HG03159 (cell line): Measurements from ENCODE around the gene LNX1.
A peak's percentile ranks its signal among the peaks of the same experiment; 100 is the strongest.

Source experiments
- ATAC-seq: cut with Tn5 transposase; IDR thresholded peaks from one replicate; pipeline ENCODE4 v1.9.1; 2021; ENCODE audit warnings: mild to moderate bottlenecking, moderate library complexity; ENCODE audit not compliant: unreplicated experiment

LNX1 gene

GRCh38 chr4:53601251-53601764, 10.0 kb upstream of the LNX1 start:
- ATAC-seq, result peak; percentile 72

- no peak for ATAC-seq
Measured at GRCh38 chr4:53599632-53600031, 8.3 kb upstream of the LNX1 start.

DNA sequence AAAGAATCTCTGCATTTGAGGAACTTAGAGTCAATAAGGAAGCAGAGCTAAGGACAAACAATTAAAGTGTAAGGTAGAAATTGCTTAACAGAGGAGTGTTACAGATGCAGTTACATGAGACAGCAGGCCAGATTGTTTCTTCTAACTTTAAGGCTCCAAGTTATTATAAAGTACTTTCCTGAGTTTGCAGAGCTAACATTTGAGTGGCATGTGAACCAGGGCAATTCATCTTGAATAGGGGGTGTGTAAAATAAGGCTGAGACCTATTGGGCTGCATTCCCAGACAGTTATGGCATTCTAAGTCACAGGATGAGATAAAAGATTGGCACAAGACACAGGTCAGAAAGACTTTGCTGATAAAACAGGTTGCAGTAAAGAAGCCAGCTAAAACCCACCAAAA, 7.6 kb upstream of the LNX1 start:
- no peak for ATAC-seq

- no peak for ATAC-seq
Measured at GRCh38 chr4:53598483-53598882, 7.2 kb upstream of the LNX1 start.

- no peak for ATAC-seq
Measured at GRCh38 chr4:53596901-53597300, 5.6 kb upstream of the LNX1 start.

DNA sequence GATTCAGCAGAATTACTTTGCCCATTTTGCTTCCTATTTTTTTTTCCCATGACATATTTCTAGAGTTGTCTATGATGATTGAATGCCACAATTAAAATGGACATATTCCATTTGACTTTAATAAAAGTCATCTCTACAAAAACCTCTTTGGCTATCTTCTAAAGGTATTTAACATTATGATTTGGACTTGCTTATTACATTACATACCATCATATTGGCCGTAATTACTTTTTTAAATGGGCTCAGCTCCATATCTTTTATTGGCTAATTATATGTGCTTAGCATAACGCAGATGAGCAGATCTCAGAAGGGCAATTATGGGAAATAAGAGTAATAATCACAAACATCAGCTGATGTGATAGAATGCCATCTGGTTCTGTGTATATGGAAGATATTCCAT, 4.5 kb upstream of the LNX1 start:
- ATAC-seq, result no peak

DNA sequence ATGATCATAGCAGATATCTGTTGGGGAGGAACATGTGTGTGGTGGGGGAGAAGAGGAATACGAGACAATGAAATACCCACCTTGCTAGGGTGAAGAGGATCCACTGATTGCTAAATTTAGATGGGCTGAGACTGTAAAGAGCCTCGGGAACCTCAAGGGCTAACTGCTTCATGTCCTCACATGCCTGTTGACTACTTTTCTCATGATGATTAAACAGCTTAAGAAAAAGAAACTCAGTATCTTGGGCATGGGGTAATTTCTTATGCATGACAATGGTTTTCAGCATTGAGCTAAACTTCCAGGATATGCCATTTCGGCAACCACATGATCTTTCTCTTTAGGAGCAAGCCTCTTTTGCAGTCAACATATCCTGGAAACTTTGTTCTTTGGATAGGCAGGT, 3.9 kb upstream of the LNX1 start:
- no peak for ATAC-seq

GRCh38 chr4:53593765-53594164, 2.5 kb upstream of the LNX1 start:
- ATAC-seq, result no peak

DNA sequence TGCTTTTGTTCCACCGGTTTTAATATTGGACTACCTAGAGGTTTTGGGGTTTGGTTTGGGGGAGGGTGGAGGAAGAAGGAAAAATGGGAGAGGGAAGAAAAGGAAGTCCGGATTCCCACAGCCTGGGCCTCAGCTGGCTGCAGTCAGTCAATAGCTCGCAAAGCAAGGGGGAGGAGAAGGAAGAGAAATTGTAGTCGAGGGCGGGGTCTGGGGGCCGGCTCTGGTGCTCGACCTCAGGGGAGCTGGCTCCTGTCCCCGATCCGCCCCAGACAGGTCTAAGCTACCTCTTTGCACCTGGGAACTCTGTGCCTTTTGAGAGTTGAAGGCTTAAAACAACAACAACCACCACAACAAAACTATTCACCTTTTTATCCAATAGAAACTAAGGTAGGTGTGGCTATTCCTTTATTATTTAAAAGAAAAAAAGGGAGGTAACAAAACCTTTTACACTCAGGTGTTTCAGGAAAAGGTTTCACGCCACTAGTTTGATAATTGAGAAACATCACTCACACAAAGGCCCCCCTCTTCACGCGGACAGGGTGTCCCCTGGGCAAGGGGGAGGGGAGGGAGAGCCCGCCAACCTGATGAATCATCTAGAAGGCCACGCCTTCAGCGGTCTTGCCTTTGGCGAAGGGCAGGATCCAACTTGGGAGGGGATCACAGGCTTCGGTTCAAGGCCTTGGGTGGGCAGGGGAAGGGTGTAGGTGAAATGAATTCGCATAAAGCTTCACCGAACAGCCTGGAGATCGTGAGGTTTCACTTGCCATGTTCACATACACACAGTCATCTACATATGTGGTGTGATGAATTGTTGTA, 1.6 kb upstream of the LNX1 start:
- ATAC-seq, result no peak

- no peak for ATAC-seq
Measured at GRCh38 chr4:53592122-53592521, 836 bp upstream of the LNX1 start.

DNA sequence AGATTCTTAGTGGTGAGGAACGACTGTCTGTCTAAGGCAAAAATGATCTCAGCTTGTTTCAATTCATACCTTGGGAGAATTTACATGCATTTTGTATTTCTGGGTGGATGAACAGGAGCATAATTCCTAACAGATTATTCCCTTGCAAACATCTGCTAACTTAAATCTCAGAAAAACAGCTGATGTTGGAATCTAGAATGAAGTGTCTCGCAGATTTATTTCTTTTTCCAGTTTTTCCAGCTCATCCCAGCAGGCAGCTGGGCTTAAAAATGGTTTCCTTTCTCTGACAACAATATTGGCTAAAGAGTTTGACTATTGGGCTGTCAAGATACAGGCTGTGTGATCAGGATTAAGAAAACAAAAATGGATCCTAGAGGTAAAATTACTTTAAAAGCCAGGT, 1.1 kb downstream of the LNX1 start:
- ATAC-seq, result no peak

DNA sequence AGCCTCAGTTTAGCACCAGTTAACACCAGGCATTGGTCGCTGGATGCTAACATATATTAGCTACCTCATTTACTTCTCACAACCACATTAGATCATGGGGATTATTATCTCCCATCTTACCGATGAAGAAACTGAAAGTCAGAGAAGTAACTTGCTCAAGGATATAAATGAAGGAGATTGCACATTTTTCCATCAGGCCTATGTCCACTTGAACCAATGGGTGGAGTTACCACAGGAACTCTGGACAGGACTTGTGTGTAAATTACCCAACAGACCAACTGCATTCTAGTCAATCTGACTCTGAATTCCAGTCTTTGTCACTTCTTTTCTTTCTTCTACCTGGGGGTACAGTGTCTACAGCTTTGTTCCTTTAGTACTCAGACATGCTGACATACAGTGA, 1.8 kb downstream of the LNX1 start:
- ATAC-seq, result no peak

- ATAC-seq, result no peak
Measured at GRCh38 chr4:53587135-53587534, 4.2 kb downstream of the LNX1 start.

GRCh38 chr4:53586121-53586816, 5.0 kb downstream of the LNX1 start:
- no peak for ATAC-seq

GRCh38 chr4:53584658-53585057, 6.6 kb downstream of the LNX1 start:
- ATAC-seq, result no peak

DNA sequence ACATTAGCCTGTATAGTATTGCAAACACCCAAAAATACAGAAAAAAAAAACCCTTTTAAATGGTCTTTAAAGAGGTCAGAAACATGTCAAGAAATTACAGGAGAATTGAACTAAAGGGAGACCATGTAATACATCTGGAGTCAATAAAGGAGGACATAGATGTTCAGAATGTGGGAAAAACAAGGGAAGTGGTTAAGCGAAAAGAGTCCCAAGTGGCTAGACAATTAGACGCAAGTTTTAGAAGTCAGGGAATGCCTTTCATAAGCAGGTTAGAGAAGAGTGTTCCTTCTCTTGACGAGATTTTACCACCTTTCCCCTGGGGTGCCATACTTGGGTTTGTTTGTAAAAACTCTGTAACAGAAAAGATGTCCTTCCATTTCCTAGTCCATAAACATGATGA, 7.8 kb downstream of the LNX1 start:
- no peak for ATAC-seq

DNA sequence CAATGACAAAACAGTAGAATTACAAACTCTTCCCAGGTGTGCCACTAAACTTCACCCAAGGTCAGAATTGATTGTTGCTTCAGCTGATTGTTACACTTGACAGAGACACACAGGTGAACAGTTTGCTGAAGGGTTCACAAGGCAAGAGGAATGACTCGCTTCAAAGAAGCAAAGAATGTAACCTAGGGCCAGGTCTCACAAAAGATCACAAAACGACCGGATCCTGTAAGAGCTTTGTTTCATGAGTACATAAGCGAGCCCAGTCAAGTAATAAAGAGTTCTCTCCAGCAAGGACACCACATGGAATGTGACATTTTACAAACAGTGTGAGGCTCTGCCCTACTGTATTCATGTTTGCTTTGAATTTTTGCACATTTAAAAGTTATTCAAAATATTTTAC, 9.1 kb downstream of the LNX1 start:
- no peak for ATAC-seq

DNA sequence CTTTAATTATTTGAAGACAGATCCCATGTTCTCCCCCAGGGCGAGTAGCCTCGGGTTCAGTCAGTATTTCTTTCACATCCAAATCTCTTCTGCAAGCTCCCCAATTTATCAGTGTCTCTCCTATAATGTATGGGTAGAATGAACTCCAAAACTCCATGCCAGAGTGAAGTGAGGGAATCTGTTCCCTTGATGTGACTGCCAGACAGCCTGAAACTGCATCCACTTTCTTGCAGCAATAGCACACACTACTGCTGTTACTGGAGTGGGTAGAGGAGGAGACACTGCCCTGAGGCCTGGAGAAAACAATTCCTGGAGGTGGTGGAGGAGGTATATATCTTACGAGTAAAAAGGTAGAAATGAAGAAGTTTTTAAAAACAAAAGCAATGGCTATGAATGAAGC, 11.0 kb downstream of the LNX1 start:
- ATAC-seq, result no peak

DNA sequence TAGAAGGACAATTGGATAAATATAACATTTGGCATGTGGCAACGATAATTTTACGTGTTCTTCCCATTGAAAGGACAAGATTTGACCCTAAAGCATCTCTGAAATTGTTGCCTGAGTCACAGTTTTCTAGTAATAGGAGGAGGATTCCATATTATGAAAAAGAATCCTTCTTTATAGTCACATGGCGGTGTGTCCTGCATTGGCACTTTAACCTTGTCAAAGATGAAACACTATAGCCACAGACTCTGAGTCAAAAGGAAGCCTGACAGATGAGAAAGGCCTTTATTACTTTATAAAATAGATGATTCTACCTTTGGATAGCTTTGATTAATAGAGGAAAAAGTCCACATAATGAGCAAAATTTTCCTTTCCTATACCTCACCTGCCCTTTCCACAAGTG, 11.5 kb downstream of the LNX1 start:
- ATAC-seq, result no peak

GRCh38 chr4:53576676-53577372, 14.5 kb downstream of the LNX1 start:
- ATAC-seq, result no peak

- ATAC-seq, result no peak
Measured at GRCh38 chr4:53576071-53576617, 15.1 kb downstream of the LNX1 start.
